Retinal pigment epithelial cell (primary cell): ENCODE measurements around the gene AMTN.
A peak's percentile ranks its signal among the peaks of the same experiment; 100 is the strongest.
"Not testable (repeated sequence)": the region's sequence is repeated elsewhere in the genome, so short reads cannot be mapped to it uniquely, and the experiment has no call there.

ENCODE experiments used
- DNase-seq: peaks from one replicate; pipeline ENCODE4 v3.0.0-alpha.2; 2010; ENCODE audit warnings: low read depth
- H3K4me3 ChIP-seq: 2 replicates; pipeline ENCODE4 v1.5.1; 2011; ENCODE audit warnings: mild to moderate bottlenecking, low read length, control low read depth, moderate library complexity
- TF ChIP-seq, protein P1 (sequence below): conservative IDR thresholded peaks from 2 replicates; pipeline ENCODE4 v1.5.1; 2011; ENCODE audit warnings: low read depth, low read length, control low read depth, inconsistent platforms

Gene AMTN

DNA sequence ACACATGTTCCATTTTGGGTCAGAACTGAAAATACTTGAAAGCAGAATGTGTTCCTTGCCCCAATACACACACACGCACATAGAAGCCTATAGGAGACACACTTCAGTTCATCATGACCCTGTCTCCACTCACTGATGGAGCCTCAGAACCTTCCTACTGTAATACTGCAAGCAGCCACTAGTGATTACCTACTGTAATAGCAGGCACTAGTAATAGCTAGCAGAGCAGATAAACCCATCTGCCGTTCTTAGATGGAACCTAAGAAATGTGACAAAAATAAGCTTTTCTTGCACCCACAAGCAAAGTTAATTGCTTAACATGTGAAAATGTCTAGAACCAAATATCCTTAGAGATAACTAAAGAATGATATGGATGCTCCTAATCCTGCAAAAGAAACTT lies 13.6 kb downstream of the AMTN start:
- no peak for DNase-seq
- TF ChIP-seq, protein P1, sequence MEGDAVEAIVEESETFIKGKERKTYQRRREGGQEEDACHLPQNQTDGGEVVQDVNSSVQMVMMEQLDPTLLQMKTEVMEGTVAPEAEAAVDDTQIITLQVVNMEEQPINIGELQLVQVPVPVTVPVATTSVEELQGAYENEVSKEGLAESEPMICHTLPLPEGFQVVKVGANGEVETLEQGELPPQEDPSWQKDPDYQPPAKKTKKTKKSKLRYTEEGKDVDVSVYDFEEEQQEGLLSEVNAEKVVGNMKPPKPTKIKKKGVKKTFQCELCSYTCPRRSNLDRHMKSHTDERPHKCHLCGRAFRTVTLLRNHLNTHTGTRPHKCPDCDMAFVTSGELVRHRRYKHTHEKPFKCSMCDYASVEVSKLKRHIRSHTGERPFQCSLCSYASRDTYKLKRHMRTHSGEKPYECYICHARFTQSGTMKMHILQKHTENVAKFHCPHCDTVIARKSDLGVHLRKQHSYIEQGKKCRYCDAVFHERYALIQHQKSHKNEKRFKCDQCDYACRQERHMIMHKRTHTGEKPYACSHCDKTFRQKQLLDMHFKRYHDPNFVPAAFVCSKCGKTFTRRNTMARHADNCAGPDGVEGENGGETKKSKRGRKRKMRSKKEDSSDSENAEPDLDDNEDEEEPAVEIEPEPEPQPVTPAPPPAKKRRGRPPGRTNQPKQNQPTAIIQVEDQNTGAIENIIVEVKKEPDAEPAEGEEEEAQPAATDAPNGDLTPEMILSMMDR: peak; percentile 20
- H3K4me3 ChIP-seq: no peak overlapping the region

DNA sequence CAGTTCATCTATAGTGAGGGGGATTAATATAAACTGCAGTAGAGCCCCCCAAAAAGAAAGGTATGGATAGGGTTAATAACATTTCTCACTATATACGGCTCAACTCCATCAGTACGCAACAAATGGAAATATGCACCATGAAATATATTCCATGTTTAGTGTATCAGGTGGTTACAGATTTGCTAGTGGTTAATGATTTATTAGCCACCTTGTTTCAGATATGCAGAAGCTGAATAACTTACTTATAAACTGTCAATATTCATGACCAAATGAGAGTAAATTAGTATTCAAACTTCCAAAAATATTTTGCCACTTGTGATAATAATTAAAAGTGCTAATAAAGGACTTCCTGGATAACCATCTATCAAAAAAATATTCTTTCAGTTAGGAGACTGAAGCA lies 14.8 kb downstream of the AMTN start:
- DNase-seq: no peak
- TF ChIP-seq, protein P1: no peak
- H3K4me3 ChIP-seq: no peak overlapping the region

DNA sequence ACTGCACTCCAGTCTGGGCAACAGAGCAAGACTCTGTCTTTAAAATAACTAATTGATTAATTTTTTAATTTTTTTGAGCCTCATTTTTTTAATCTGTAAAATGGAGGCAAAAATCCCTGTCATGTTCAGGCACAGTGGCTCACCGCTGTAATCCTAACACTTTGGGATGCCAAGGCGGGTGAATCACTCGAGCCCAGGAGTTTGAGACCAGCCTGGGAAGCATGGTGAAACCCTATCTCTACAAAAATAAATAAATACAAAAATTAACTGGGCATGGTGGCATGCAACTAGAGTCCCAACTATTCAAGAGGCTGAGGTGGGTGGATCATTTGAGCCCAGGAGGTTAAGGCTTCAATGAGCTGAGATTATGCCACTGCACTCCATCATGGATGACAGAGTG lies 15.4 kb downstream of the AMTN start:
- DNase-seq: no peak
- no peak overlapping the region for H3K4me3 ChIP-seq
- TF ChIP-seq, protein P1: no peak

DNA sequence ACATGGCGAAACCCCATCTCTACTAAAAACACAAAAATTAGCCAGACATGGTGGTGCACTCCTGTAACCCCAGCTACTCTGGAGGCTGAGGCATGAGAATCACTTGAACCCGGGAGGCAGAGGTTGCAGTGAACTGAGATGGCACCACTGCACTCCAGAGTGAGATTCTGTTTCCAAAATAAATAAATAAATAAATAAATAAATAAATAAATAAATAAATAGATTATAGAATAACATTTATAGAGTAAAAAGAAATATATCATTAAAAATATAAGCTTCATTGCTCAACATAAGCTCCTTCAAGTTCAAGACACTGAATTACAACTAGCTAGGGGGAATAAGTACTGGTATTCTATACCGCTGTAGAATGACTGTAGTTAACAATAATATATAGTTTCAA lies 16.5 kb downstream of the AMTN start:
- DNase-seq, H3K4me3 ChIP-seq: not testable (repeated sequence)

DNA sequence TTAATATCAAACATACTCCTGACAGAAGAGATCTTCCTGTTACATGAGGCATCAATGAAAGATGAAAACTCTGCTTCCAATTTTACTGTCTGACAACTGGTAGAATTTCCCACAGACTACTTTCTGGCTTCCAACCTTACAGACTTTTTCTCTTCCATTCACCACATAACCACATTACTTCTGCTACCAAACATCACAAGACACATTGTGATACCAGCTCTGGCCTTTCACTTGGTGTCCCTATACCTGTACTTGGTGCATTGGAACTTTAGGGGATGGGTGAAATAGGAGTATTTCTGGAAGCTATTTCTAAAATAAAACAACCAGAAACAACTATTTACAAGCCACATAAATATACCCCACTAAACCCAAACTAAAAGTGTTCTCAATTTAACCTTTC lies 20.5 kb downstream of the AMTN start:
- H3K4me3 ChIP-seq: no peak overlapping the region
- TF ChIP-seq, protein P1: no peak
- no peak for DNase-seq

DNA sequence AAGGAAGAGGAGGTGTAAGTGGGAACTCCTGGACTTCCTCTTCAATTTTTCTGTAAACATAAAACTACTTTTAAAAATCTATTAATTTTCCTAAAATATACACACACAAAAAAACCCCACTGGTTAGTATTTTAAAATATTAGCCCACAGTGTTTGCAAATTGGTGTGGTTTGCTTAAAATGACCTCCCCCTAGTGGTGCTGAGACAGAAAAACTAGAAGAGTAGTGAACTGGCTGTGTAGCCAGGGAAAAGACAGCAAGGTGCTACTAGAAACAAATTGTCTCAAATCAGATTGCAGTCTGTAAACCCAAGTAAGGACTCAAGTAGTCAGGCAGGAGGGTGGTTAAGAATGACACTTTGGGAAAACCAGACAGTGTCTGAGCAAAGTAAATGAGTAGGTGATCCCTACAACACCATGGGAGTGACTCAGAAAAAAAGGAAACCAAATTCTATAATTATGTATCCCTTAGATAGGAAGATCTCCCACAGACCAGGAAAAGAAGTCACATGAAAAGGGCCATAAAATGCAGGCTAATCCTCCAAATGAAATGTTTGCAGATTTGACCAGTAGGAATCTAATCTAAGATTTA lies 26.0 kb downstream of the AMTN start:
- TF ChIP-seq, protein P1: peak; percentile 77
- no peak overlapping the region for H3K4me3 ChIP-seq
- DNase-seq: no peak

DNA sequence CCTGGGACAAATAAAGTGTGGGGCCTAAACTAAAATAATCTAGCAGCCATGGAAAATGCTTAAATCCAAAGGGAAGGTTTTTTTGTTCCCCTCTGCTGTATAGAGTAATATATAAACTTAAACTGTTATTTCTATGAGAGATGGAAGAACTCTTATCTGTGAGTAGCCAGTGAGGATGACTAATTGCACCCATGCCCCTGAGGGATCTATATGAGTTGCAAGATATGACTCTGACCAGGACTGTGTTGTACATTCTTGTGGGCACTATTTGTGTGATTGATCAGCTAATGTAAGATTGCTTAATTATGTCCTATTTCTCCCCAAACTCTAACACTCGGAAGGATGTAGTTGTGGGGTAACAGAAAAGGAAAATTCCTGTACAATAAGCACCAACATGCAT lies 38.5 kb downstream of the AMTN start:
- TF ChIP-seq, protein P1: no peak
- no peak for DNase-seq
- H3K4me3 ChIP-seq: no peak overlapping the region
